A673 (cell line): ENCODE measurements around the gene LIG3.

ENCODE experiments used
- EZH2 ChIP-seq: fragments of 200-600 bp; sonication (generic); IDR thresholded peaks from 2 replicates; pipeline ENCODE4 v1.6.1; 2017; ENCODE audit warnings: borderline replicate concordance, low read depth, mild to moderate bottlenecking, mixed read lengths, antibody characterized with exemption, low read length; ENCODE audit not compliant: poor library complexity, severe bottlenecking
- TF ChIP-seq, protein P1 (sequence below): fragments of 300-800, 200-600 bp; sonication (generic); conservative IDR thresholded peaks from 2 replicates; pipeline ENCODE4 v1.5.1; 2017; ENCODE audit warnings: low read depth, mild to moderate bottlenecking, antibody characterized with exemption, low read length, moderate library complexity, mixed read lengths

DNA sequence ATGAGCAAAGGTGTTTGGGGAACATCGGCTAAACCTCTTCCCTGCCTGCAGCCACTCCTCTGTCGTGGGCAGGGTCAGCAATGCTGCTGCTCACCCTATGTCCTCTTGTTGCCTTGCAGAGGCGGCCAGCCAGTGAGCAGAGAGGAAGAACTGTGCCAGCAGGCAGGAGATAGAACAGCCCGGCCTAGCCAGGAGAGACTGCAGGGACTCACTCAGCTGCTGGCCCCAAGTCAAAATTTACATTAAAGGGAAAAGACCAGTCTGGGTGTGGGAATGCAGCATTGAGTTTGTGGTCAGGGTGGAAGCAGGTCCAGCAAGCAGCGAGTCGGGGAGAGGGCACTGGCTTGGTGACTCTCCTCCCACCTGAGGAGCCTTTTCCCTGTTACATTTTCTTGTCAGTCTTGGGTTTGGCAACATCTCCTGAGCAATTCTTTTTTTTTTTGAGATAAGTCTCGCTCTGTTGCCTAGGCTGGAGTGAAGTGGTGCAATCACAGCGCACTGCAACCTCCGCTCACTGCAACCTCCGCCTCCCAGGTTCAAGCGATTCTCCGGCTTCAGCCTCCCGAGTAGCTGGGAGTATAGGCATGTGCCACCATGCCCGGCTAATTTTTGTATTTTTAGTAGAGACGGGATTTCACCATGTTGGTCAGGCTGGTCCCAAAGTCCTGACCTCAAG lies 22.7 kb downstream of the LIG3 start:
- TF ChIP-seq, protein P1, sequence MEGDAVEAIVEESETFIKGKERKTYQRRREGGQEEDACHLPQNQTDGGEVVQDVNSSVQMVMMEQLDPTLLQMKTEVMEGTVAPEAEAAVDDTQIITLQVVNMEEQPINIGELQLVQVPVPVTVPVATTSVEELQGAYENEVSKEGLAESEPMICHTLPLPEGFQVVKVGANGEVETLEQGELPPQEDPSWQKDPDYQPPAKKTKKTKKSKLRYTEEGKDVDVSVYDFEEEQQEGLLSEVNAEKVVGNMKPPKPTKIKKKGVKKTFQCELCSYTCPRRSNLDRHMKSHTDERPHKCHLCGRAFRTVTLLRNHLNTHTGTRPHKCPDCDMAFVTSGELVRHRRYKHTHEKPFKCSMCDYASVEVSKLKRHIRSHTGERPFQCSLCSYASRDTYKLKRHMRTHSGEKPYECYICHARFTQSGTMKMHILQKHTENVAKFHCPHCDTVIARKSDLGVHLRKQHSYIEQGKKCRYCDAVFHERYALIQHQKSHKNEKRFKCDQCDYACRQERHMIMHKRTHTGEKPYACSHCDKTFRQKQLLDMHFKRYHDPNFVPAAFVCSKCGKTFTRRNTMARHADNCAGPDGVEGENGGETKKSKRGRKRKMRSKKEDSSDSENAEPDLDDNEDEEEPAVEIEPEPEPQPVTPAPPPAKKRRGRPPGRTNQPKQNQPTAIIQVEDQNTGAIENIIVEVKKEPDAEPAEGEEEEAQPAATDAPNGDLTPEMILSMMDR: no peak
- TF ChIP-seq EZH2: no peak
